Stimulated activated CD8-positive, alpha-beta memory T cell treated with anti-CD3 and anti-CD28 coated beads, Interleukin-12 subunit alpha, Interleukin-12 subunit beta, amount 100 ng/mL, for 1 hour (primary cell): ENCODE measurements around the gene DCUN1D2.
"Not testable (repeated sequence)": the region's sequence is repeated elsewhere in the genome, so short reads cannot be mapped to it uniquely, and the experiment has no call there.

ENCODE experiments used
- DNase-seq: peaks from one replicate; pipeline ENCODE4 v3.0.0-alpha.2; 2020; ENCODE audit warnings: low read depth

Gene DCUN1D2

GRCh38 chr13:113490496-113491417, at the start of gene DCUN1D2:
Gene DCUN1D2 (minus strand): TSS chr13:113490711. CDS start chr13:113490669, 42 bp downstream.
- DNase-seq: peak; percentile 54

- no peak for DNase-seq
Observed at GRCh38 chr13:113539822-113540221, 49.3 kb upstream of the DCUN1D2 start.

GRCh38 chr13:113539176-113539575, 48.7 kb upstream of the DCUN1D2 start:
- DNase-seq: no peak

GRCh38 chr13:113538689-113539058, 48.2 kb upstream of the DCUN1D2 start:
- DNase-seq: no peak

- DNase-seq: no peak
Observed at GRCh38 chr13:113537909-113538688, 47.6 kb upstream of the DCUN1D2 start.

- DNase-seq: no peak
Observed at GRCh38 chr13:113537205-113537604, 46.7 kb upstream of the DCUN1D2 start.

GRCh38 chr13:113536461-113537110, 46.1 kb upstream of the DCUN1D2 start:
- no peak for DNase-seq

GRCh38 chr13:113535381-113535781, 44.9 kb upstream of the DCUN1D2 start:
- no peak for DNase-seq

- DNase-seq: no peak
Observed at GRCh38 chr13:113534236-113534860, 43.8 kb upstream of the DCUN1D2 start.

GRCh38 chr13:113533161-113533840, 42.8 kb upstream of the DCUN1D2 start:
- DNase-seq: no peak

GRCh38 chr13:113532156-113532806, 41.8 kb upstream of the DCUN1D2 start:
- no peak for DNase-seq

GRCh38 chr13:113531041-113531873, 40.7 kb upstream of the DCUN1D2 start:
- no peak for DNase-seq

- no peak for DNase-seq
Observed at GRCh38 chr13:113528813-113529180, 38.3 kb upstream of the DCUN1D2 start.

GRCh38 chr13:113528101-113528812, 37.7 kb upstream of the DCUN1D2 start:
- DNase-seq: no peak

GRCh38 chr13:113527272-113527958, 36.9 kb upstream of the DCUN1D2 start:
- DNase-seq: no peak

GRCh38 chr13:113526466-113527220, 36.1 kb upstream of the DCUN1D2 start:
- DNase-seq: no peak

GRCh38 chr13:113522438-113522837, 31.9 kb upstream of the DCUN1D2 start:
- DNase-seq: not testable (repeated sequence)

- no peak for DNase-seq
Observed at GRCh38 chr13:113520571-113520970, 30.1 kb upstream of the DCUN1D2 start.
